DOHH2 (cell line): ENCODE results near the gene CEMIP.

Experiments used
- H3F3A ChIP-seq: fragments of 200-600 bp; sonication (generic), shearing (Covaris generic); 2 replicates; pipeline ENCODE4 v1.6.0; 2016; ENCODE audit warnings: antibody characterized with exemption, mild to moderate bottlenecking; ENCODE audit not compliant: control insufficient read depth, insufficient read depth
- H3K27ac ChIP-seq: fragments of 200-600 bp; sonication (generic); 2 replicates; pipeline ENCODE4 v1.5.1; 2014; ENCODE audit warnings: low read depth, mild to moderate bottlenecking, low read length, moderate library complexity
- H3K27me3 ChIP-seq: fragments of 200-600 bp; sonication (generic); 2 replicates; pipeline ENCODE4 v1.6.1; 2014; ENCODE audit warnings: mild to moderate bottlenecking, low read length, mixed read lengths; ENCODE audit not compliant: control insufficient read depth
- H3K36me3 ChIP-seq: fragments of 200-600 bp; sonication (generic); 2 replicates; pipeline ENCODE4 v1.6.1; 2014; ENCODE audit warnings: mild to moderate bottlenecking, low read length, moderate library complexity, mixed read lengths; ENCODE audit not compliant: control insufficient read depth
- H3K4me1 ChIP-seq: fragments of 200-600 bp; sonication (generic); 2 replicates; pipeline ENCODE4 v1.6.1; 2014; ENCODE audit warnings: mild to moderate bottlenecking, low read length, mixed read lengths; ENCODE audit not compliant: control insufficient read depth
- H3K4me2 ChIP-seq: fragments of 200-600 bp; sonication (generic); 2 replicates; pipeline ENCODE4 v1.6.0; 2014; ENCODE audit warnings: mild to moderate bottlenecking, low read length, moderate library complexity
- H3K4me3 ChIP-seq: fragments of 200-600 bp; sonication (generic); 2 replicates; pipeline ENCODE4 v1.5.1; 2014; ENCODE audit warnings: mild to moderate bottlenecking, low read length, mixed read lengths
- H3K79me2 ChIP-seq: fragments of 200-600 bp; sonication (generic); 2 replicates; pipeline ENCODE4 v1.6.1; 2014; ENCODE audit warnings: mild to moderate bottlenecking, low read length, mixed read lengths; ENCODE audit not compliant: control insufficient read depth
- H3K9me2 ChIP-seq: fragments of 200-600 bp; sonication (generic); replicated peaks from 2 replicates; pipeline ENCODE4 v1.6.1; 2014; ENCODE audit warnings: mild to moderate bottlenecking, low read length, mixed read lengths; ENCODE audit not compliant: control insufficient read depth
- H3K9me3 ChIP-seq: fragments of 200-600 bp; sonication (generic); 2 replicates; pipeline ENCODE4 v1.6.1; 2014; ENCODE audit warnings: antibody characterized with exemption, low read length, mixed read lengths; ENCODE audit not compliant: control insufficient read depth, insufficient read depth
- H4K20me1 ChIP-seq: fragments of 200-600 bp; sonication (generic); 2 replicates; pipeline ENCODE4 v1.6.0; 2014; ENCODE audit warnings: low read depth, mild to moderate bottlenecking, antibody characterized with exemption, low read length, moderate library complexity; ENCODE audit not compliant: control insufficient read depth, insufficient read depth
- CTCF ChIP-seq: fragments of 200-600 bp; sonication (generic); IDR thresholded peaks from one replicate; pipeline ENCODE4 v1.5.1; 2014; ENCODE audit warnings: antibody characterized with exemption, mild to moderate bottlenecking, low read depth, low read length; ENCODE audit not compliant: poor library complexity, severe bottlenecking
- EZH2phosphoT487 ChIP-seq: fragments of 200-600 bp; sonication (generic); IDR thresholded peaks from 2 replicates; pipeline ENCODE4 v1.6.1; 2017; ENCODE audit warnings: borderline replicate concordance, mild to moderate bottlenecking, antibody characterized with exemption, low read length, moderate library complexity, mixed read lengths

The CEMIP gene

GRCh38 chr15:80831192-80831591, 52.0 kb downstream of the CEMIP start:
- no peak overlapping the region for H3K27ac ChIP-seq
- no peaks in the 10 kb centered on the region for H3K9me2 ChIP-seq
- H3F3A ChIP-seq: no peaks in the 10 kb centered on the region
- TF ChIP-seq CTCF: no peak
- TF ChIP-seq EZH2phosphoT487: no peak
- no peaks in the 10 kb centered on the region for H3K9me3 ChIP-seq
- no peaks in the 10 kb centered on the region for H4K20me1 ChIP-seq
- peaks cover 7% of the 10 kb centered on the region; the same call in 1 of the 2 replicates for H3K27me3 ChIP-seq
- no peak overlapping the region for H3K4me2 ChIP-seq
- H3K79me2 ChIP-seq: no peaks in the 10 kb centered on the region
- no peaks in the 10 kb centered on the region for H3K4me1 ChIP-seq
- no peaks in the 10 kb centered on the region for H3K36me3 ChIP-seq
- no peak overlapping the region for H3K4me3 ChIP-seq

- no peak overlapping the region for H3K27ac ChIP-seq
Observed at GRCh38 chr15:80831606-80832224, 52.5 kb downstream of the CEMIP start.

GRCh38 chr15:80832686-80833085, 53.5 kb downstream of the CEMIP start:
- Histone ChIP-seq H3K4me2 (no peak overlapping the region), H4K20me1 (no peaks in the 10 kb centered on the region)

More at GRCh38 chr15:80831606-80832224, 52.5 kb downstream of the CEMIP start:
- Histone ChIP-seq H4K20me1 (no peaks in the 10 kb centered on the region), H3K36me3 (no peaks in the 10 kb centered on the region), H3K4me2 (no peak overlapping the region), H3K9me2 (no peaks in the 10 kb centered on the region), H3K4me1 (no peaks in the 10 kb centered on the region), H3K4me3 (no peak overlapping the region), H3K27me3 (peaks cover 7% of the 10 kb centered on the region; the same call in 1 of the 2 replicates), H3K79me2 (no peaks in the 10 kb centered on the region), H3K9me3 (no peaks in the 10 kb centered on the region), H3F3A (no peaks in the 10 kb centered on the region)
- TF ChIP-seq EZH2phosphoT487 (no peak), CTCF (no peak)

More at GRCh38 chr15:80832686-80833085, 53.5 kb downstream of the CEMIP start:
- peaks cover 7% of the 10 kb centered on the region; the same call in 1 of the 2 replicates for H3K27me3 ChIP-seq
- H3K9me2 ChIP-seq: no peaks in the 10 kb centered on the region
- no peak overlapping the region for H3K27ac ChIP-seq
- H3K4me1 ChIP-seq: no peaks in the 10 kb centered on the region
- H3K4me3 ChIP-seq: no peak overlapping the region
- H3K79me2 ChIP-seq: no peaks in the 10 kb centered on the region
- no peak for TF ChIP-seq EZH2phosphoT487
- TF ChIP-seq CTCF: no peak
- H3K36me3 ChIP-seq: no peaks in the 10 kb centered on the region
- no peaks in the 10 kb centered on the region for H3K9me3 ChIP-seq
- H3F3A ChIP-seq: no peaks in the 10 kb centered on the region
